ENCODE data around the gene SRBD1.

SRBD1 gene

DNA sequence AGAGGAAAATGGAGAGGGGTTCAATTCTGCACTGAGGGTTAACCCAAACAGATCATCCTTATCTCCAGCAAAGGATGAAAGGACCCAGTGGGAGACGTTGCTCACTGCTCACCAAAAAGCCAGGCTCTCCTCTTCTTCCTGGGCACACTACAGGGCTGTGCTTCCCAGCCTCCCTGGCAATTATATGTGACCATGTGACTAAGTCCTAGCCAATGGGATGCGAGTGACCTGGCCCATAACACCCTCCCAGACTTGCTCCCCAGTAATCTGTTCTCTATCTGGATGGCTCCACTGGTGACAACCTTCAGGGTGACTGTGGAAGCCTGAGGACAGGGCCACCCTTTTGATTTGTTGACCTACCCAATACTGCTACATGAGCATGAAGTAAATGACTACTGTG, 29.5 kb upstream of the SRBD1 start:
- FAIRE-seq: no peak
- TF ChIP-seq POU2F2 (IDR thresholded peaks at IDR 0.05; ENCODE audit: low read depth, low read length): no peak
- no peak for DNase-seq (ENCODE audit: insufficient read length, low spot score)

DNA sequence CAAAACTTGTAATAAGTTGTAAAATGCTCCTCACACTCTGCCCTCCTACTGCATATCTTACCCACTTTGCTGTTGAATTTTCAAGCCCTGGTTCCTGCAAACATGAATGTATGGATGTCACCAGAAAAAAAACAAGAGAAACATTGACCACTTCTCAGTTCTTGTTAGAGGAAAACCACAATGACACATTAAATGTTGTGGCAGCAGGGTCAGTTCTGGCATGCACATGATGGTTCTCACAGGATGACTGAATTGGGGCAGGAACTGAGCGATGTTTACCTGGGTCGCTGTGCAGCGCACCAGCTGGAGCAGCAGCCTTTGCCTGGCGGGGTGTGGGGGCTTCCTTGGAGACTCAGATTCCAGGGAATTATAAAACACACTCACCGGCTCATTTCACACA, 26.4 kb upstream of the SRBD1 start:
- TF ChIP-seq POU2F2 (IDR thresholded peaks at IDR 0.05; ENCODE audit: low read depth, low read length): no peak
- TF ChIP-seq PAX5 (IDR thresholded peaks at IDR 0.05; ENCODE audit: insufficient read depth, low read length, severe bottlenecking): no peak
- TF ChIP-seq SPI1 (IDR thresholded peaks at IDR 0.05; ENCODE audit: low read depth, low read length): peak; percentile 87
- no peak for TF ChIP-seq POLR2A (IDR thresholded peaks at IDR 0.05; ENCODE audit: low read depth, low read length)
- FAIRE-seq (peak; percentile 91), DNase-seq (ENCODE audit: insufficient read length, low spot score) (no peak)

DNA sequence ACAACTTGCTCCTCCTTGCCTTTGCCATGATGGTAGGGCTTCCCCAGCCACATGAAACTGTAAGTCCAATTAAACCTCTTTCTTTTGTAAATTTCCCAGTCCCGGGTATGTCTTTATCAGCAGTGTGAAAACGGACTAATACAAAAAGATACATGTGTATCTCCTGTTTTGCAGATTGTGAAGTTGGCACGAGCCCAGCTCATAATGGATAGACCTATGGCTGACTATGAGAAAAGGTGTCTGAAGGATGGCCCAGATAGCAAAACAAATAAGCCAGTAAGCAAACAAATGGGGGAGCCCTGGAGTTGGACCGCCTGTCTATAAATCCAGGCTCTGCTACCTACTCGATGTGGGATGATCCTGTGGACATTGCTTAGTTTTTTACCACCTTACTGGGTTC, 24.9 kb upstream of the SRBD1 start:
- FAIRE-seq: no peak
- no peak for TF ChIP-seq TAF1 (IDR thresholded peaks at IDR 0.05; ENCODE audit: low read depth, low read length)
- no peak for TF ChIP-seq POLR2A (IDR thresholded peaks at IDR 0.05; ENCODE audit: low read depth, low read length)
- DNase-seq (ENCODE audit: insufficient read length, low spot score): no peak

DNA sequence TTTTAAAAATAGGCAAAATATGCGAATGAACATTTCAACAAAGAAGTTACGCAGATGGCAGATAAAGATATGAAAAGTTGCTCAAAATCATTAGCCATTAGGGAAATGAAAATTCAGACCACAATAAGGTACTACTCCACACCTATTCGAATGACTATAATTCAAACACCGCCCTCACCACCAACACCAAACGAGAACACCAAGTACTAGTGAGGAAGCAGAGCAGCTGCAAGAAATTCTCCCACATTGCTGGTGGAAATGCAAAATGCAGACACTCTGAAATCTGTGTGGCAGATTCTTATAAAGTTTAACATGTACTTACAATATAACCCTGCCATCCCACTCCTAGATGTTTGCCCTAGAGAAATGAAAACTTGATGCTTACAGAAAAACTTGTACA, 23.2 kb upstream of the SRBD1 start:
- FAIRE-seq (peak; percentile 79), DNase-seq (ENCODE audit: insufficient read length, low spot score) (no peak)
- TF ChIP-seq POLR2AphosphoS5 (IDR thresholded peaks at IDR 0.05; ENCODE audit: low read depth, low read length) (no peak), POU2F2 (IDR thresholded peaks at IDR 0.05; ENCODE audit: low read depth, low read length) (no peak), POLR2A (IDR thresholded peaks at IDR 0.05; ENCODE audit: low read depth, low read length) (no peak), SPI1 (IDR thresholded peaks at IDR 0.05; ENCODE audit: low read depth, low read length) (no peak), PAX5 (IDR thresholded peaks at IDR 0.05; ENCODE audit: insufficient read depth, low read length, severe bottlenecking) (no peak), TAF1 (IDR thresholded peaks at IDR 0.05; ENCODE audit: low read depth, low read length) (no peak)

DNA sequence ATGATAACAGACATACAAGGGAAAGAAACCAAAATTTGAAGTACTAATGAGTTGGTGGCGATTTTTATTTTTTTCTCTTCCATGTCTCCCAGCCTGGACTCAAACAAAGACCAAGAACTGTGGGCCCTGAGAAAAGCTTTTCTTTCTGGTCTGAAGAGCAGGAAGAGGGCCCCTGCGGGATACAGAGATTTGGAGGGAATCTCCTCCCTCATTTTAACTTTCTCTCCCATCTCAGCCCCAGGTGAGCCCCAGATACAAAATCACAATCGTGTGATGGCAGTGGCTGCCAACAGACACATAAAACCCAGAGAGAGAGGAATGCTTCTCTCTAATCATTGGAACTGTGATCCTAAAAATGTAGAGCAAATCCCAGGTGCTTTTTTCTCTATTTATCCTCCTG, 20.9 kb upstream of the SRBD1 start:
- no peak for TF ChIP-seq POLR2A (IDR thresholded peaks at IDR 0.05; ENCODE audit: low read depth, low read length)
- TF ChIP-seq POU2F2 (IDR thresholded peaks at IDR 0.05; ENCODE audit: low read depth, low read length): no peak
- no peak for TF ChIP-seq TAF1 (IDR thresholded peaks at IDR 0.05; ENCODE audit: low read depth, low read length)
- no peak for TF ChIP-seq SPI1 (IDR thresholded peaks at IDR 0.05; ENCODE audit: low read depth, low read length)
- no peak for TF ChIP-seq PAX5 (IDR thresholded peaks at IDR 0.05; ENCODE audit: insufficient read depth, low read length, severe bottlenecking)
- no peak for TF ChIP-seq POLR2AphosphoS5 (IDR thresholded peaks at IDR 0.05; ENCODE audit: low read depth, low read length)
- DNase-seq (ENCODE audit: insufficient read length, low spot score): no peak
- no peak for FAIRE-seq

DNA sequence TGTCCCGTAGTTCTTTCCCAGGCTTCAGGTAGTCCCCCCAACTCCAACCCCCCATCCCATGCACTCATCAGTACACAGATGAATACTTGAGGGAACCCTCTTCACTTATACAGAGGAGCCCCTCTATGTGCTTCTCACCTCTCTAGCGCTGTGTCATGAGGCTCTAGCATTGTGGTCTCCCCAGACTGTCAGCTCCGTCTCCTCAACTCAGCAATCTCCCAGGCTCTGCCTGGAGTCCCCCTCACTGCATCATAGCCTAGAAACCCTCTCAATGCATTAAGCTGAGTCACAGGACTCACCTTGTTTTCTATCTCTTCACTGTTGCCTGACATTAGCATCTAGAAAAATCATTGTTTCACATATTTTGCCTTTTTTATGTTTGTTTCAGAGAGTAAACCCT, 20.3 kb upstream of the SRBD1 start:
- DNase-seq (ENCODE audit: insufficient read length, low spot score) (no peak), FAIRE-seq (no peak)
- no peak for TF ChIP-seq POU2F2 (IDR thresholded peaks at IDR 0.05; ENCODE audit: low read depth, low read length)

DNA sequence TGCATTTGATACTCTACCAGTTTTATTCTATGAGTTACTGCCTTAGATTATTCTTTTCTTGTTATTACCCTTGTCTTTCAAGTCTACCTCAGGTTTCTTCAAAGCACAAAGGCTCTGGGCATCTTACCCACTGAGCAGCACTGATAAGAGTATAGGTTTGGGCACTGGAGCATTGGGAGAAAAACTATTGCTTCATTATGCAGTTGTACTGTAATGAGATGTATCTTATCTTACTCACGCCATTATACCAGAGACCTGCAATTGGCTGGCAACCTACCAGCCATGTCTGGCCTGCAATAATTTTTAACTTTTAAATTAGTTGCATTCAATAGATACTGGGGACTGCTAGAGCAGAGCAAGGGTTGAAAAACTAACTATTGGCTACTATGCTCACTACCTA, 18.9 kb upstream of the SRBD1 start:
- DNase-seq (ENCODE audit: insufficient read length, low spot score): no peak
- TF ChIP-seq SPI1 (IDR thresholded peaks at IDR 0.05; ENCODE audit: low read depth, low read length): no peak
- no peak for TF ChIP-seq POU2F2 (IDR thresholded peaks at IDR 0.05; ENCODE audit: low read depth, low read length)
- TF ChIP-seq POLR2A (IDR thresholded peaks at IDR 0.05; ENCODE audit: low read depth, low read length): no peak
- no peak for TF ChIP-seq TAF1 (IDR thresholded peaks at IDR 0.05; ENCODE audit: low read depth, low read length)
- no peak for TF ChIP-seq POLR2AphosphoS5 (IDR thresholded peaks at IDR 0.05; ENCODE audit: low read depth, low read length)
- TF ChIP-seq PAX5 (IDR thresholded peaks at IDR 0.05; ENCODE audit: insufficient read depth, low read length, severe bottlenecking): no peak
- FAIRE-seq: no peak

DNA sequence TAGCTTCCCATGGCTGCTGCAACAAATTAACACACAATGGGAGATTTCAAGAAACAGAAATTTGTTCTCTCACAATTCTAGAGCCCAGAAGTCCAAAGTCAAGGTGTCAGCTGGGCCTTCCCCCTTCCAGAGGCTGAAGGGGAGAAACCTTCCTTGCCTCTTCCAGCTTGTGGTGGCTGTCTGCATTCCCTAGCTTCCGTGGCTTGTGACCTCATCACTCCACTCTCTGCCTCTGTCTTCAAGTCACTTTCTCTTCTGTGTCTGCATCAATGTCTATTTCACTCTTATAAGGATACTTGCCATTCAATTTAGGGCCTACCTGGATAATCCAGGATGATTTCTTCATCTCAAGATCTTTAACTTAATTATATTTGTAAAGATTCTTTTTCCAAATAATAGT, 16.8 kb upstream of the SRBD1 start:
- no peak for FAIRE-seq
- no peak for TF ChIP-seq TAF1 (IDR thresholded peaks at IDR 0.05; ENCODE audit: low read depth, low read length)
- no peak for TF ChIP-seq POLR2A (IDR thresholded peaks at IDR 0.05; ENCODE audit: low read depth, low read length)
- no peak for TF ChIP-seq PAX5 (IDR thresholded peaks at IDR 0.05; ENCODE audit: insufficient read depth, low read length, severe bottlenecking)
- no peak for TF ChIP-seq POLR2AphosphoS5 (IDR thresholded peaks at IDR 0.05; ENCODE audit: low read depth, low read length)
- no peak for TF ChIP-seq SPI1 (IDR thresholded peaks at IDR 0.05; ENCODE audit: low read depth, low read length)
- no peak for TF ChIP-seq POU2F2 (IDR thresholded peaks at IDR 0.05; ENCODE audit: low read depth, low read length)
- no peak for DNase-seq (ENCODE audit: insufficient read length, low spot score)

DNA sequence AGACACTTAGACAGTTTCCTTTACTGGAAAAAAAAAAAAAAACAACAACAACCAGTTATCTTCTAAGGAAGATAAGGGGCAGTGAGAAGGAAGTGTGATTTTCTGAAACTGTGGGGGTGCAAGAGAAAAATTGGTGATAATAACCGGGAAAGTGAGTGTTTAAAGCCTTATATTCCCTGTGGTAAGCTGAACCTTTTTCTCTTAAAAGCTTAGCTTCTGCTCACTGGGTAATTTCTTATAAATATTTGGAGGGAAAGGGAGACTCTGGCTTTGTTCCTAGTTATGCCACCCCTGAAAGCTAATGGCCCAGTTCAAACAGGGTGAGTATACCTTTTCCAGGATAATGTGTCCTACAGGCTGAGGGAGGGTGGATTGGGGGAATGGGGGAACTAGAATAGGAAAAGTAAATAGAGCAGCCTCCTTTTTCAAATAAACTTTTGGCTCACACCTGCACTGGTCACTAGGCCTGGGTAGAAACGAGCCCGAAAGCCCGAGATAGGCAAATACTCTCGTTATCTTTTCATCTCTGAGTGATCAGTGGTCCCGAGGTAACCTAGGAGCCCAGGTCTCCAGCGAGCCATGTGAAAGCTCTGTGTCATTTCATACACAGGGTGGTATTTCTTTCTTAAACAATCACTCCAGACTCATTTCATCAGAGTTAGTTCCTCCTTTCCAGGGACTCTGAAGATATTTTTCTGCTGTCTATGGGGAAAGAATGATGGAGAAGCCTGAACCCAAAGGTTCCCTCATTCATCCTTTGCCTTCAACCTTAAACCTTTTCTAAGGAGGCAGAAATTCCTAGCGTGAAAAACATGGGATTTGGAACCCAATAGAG, 15.5 kb upstream of the SRBD1 start:
- DNase-seq (ENCODE audit: insufficient read length, low spot score) (no peak), FAIRE-seq (no peak)
- no peak for TF ChIP-seq POLR2A (IDR thresholded peaks at IDR 0.05; ENCODE audit: low read depth, low read length)
- TF ChIP-seq POU2F2 (IDR thresholded peaks at IDR 0.05; ENCODE audit: low read depth, low read length): no peak
- TF ChIP-seq PAX5 (IDR thresholded peaks at IDR 0.05; ENCODE audit: insufficient read depth, low read length, severe bottlenecking): no peak
- no peak for TF ChIP-seq TAF1 (IDR thresholded peaks at IDR 0.05; ENCODE audit: low read depth, low read length)
- TF ChIP-seq POLR2AphosphoS5 (IDR thresholded peaks at IDR 0.05; ENCODE audit: low read depth, low read length): no peak

DNA sequence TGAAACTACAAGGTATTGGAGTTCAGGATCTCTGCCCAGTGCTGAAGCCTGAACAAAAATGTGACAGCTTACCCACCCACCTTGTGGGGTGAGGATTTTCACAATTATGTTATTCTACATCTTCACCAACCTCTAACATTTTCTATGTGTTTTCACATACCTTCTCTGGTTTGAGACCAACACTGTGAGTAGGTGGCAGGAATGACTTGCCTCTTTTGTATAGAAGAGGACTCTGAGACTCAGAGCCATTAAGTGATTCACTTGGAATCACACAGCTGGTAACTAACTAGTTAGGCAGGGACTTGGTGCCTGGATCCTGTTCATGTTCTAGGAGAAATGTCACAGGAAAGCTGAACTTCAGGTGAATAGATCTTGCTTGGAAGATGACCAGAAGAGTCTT, 14.8 kb upstream of the SRBD1 start:
- FAIRE-seq: no peak
- TF ChIP-seq POLR2AphosphoS5 (IDR thresholded peaks at IDR 0.05; ENCODE audit: low read depth, low read length) (no peak), POU2F2 (IDR thresholded peaks at IDR 0.05; ENCODE audit: low read depth, low read length) (no peak), TAF1 (IDR thresholded peaks at IDR 0.05; ENCODE audit: low read depth, low read length) (no peak), PAX5 (IDR thresholded peaks at IDR 0.05; ENCODE audit: insufficient read depth, low read length, severe bottlenecking) (no peak), POLR2A (IDR thresholded peaks at IDR 0.05; ENCODE audit: low read depth, low read length) (no peak), SPI1 (IDR thresholded peaks at IDR 0.05; ENCODE audit: low read depth, low read length) (no peak)
- DNase-seq (ENCODE audit: insufficient read length, low spot score): no peak
